ENCODE data around the gene ALKBH1.

- TF ChIP-seq CTCF (IDR thresholded peaks at IDR 0.05; ENCODE audit: insufficient read depth, low read length, poor library complexity, severe bottlenecking): no peak
- TF ChIP-seq EZH2phosphoT487 (conservative IDR thresholded peaks at IDR 0.05; ENCODE audit: low read length): no peak
These were observed 38.4 kb upstream of the ALKBH1 start for GRCh38 chr14:77746064-77746702.

All from SU-DHL-6 (cell line).